HL-60 (cell line): ENCODE results near the gene KSR1.

Experiments used
- CTCF ChIP-seq: IDR thresholded peaks from one replicate; pipeline ENCODE4 v1.5.1; 2011; ENCODE audit warnings: low read length, control low read depth, inconsistent platforms; ENCODE audit not compliant: insufficient read depth
- GABPA ChIP-seq: IDR thresholded peaks from 2 replicates; pipeline ENCODE4 v1.6.1; 2012; ENCODE audit warnings: low read depth
- POLR2AphosphoS5 ChIP-seq: IDR thresholded peaks from 2 replicates; pipeline ENCODE4 v1.6.1; 2012; ENCODE audit warnings: low read depth
- REST ChIP-seq: IDR thresholded peaks from 2 replicates; pipeline ENCODE4 v1.6.1; 2012; ENCODE audit warnings: low read depth; ENCODE audit not compliant: insufficient replicate concordance

GRCh38 chr17:27663936-27664605 lies 207.8 kb downstream of the KSR1 start:
- TF ChIP-seq CTCF (no peak), GABPA (no peak), POLR2AphosphoS5 (no peak), REST (no peak)
